Measurements from ENCODE around the gene ALB. TPM values are rescaled to one million over a fixed set of nuclear protein-coding genes. Genes with fewer than 3 reads are reported as not detected.

ALB gene
- total and polyA plus RNA-seq, 2 donors (not counting 1 experiment from before 2014, with no cell fraction given) = 0.24 TPM; not detected in 1

DNA sequence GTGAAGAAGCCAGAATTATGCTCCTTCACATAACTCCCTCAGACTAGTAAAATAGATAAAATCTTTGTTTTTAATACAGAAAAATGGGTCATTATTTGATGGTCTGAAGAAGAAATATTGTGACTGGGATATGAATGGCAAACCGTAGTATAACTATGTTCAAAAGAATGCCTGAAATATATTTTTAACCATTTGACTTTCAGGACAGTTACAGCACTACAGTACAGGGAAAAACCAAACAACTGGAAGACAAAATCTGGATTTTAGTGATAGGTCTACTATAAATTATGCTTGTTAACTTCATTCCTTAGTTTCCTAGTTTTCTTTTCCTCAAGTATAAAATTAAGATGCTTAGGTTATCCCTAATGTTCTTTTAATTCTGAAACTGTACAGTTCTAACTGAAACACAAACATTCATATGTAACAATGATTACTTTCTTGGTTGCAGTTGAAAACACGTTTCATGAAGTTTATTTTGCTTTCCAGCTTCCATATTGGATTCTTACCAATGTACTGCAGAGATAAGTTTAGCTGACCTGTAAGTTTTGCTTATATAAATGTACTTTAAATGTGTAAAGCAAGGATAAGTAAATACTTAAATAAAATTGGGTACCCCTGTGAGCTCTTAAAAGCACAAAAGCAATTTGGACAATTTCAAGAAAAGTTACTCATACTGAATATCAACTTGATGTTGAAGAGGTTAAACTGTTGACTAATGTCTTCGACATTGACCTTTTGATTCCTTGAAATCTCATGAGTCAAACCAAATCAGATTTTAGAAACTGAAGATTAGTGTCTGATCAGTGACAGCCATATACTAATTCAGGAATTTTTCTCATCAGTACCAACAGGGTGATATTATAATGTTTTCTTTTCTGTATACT lies 32.8 kb downstream of the ALB start:
- no peak overlapping the region for H3K27ac ChIP-seq (ENCODE audit: low read length in 2 of 2)
- POLR2A ChIA-PET = no interaction called here
- peaks cover 0 to 4% (median 1%) of the 10 kb centered on the region in 4 experiments for H3K27me3 ChIP-seq (replicated peaks in 1 of 4; ENCODE audit: control extremely low read depth in 1 of 4, control insufficient read depth in 3 of 4, insufficient read depth in 4 of 4, low read length in 3 of 4)
- no peak for DNase-seq
- no peak overlapping the region for H3K4me2 ChIP-seq (replicated peaks; ENCODE audit: low read depth, low read length, poor library complexity, severe bottlenecking)
- H4K20me1 ChIP-seq (ENCODE audit: control insufficient read depth, insufficient read depth, low read length, poor library complexity, severe bottlenecking) = no peaks in the 10 kb centered on the region
- H3K27me3 Mint-ChIP-seq = peaks cover 11% of the 10 kb centered on the region
- no peak for ATAC-seq (ENCODE audit: low read depth)
- H3K9me3 ChIP-seq (ENCODE audit: control extremely low read depth in 1 of 3, control insufficient read depth in 2 of 3, insufficient read depth in 1 of 3, low read length in 2 of 3) = no peaks in the 10 kb centered on the region
- intact Hi-C loops (cut with micrococcal nuclease) = no loop called here
- H3K9ac ChIP-seq (ENCODE audit: low read length) = no peak overlapping the region
- TF ChIP-seq, protein P1, sequence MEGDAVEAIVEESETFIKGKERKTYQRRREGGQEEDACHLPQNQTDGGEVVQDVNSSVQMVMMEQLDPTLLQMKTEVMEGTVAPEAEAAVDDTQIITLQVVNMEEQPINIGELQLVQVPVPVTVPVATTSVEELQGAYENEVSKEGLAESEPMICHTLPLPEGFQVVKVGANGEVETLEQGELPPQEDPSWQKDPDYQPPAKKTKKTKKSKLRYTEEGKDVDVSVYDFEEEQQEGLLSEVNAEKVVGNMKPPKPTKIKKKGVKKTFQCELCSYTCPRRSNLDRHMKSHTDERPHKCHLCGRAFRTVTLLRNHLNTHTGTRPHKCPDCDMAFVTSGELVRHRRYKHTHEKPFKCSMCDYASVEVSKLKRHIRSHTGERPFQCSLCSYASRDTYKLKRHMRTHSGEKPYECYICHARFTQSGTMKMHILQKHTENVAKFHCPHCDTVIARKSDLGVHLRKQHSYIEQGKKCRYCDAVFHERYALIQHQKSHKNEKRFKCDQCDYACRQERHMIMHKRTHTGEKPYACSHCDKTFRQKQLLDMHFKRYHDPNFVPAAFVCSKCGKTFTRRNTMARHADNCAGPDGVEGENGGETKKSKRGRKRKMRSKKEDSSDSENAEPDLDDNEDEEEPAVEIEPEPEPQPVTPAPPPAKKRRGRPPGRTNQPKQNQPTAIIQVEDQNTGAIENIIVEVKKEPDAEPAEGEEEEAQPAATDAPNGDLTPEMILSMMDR (IDR thresholded peaks at IDR 0.05) = no peak
- no peak for TF ChIP-seq EZH2 (IDR thresholded peaks at IDR 0.05; ENCODE audit: borderline replicate concordance, insufficient read depth, low read depth, low read length, poor library complexity, severe bottlenecking)
- WGBS (ENCODE audit: insufficient coverage) = no CpG with 5 or more reads among the region's 3 CpGs
- H3K4me3 Mint-ChIP-seq = no peak overlapping the region
- H3K27ac Mint-ChIP-seq = no peak overlapping the region
- no peaks in the 10 kb centered on the region for H3K36me3 ChIP-seq (replicated peaks in 1 of 2; ENCODE audit: control extremely low read depth in 1 of 2, control insufficient read depth in 1 of 2, extremely low read depth in 1 of 2, insufficient read depth in 2 of 2, low read length in 1 of 2)
- no peak overlapping the region for H2AFZ ChIP-seq (ENCODE audit: insufficient read depth, low read depth, low read length, poor library complexity, severe bottlenecking)
- H3K9me3 Mint-ChIP-seq (ENCODE audit: insufficient read depth) = no peaks in the 10 kb centered on the region
- no peaks in the 10 kb centered on the region for H3K4me1 Mint-ChIP-seq
- CTCF ChIA-PET = no interaction called here
- H3K79me2 ChIP-seq (ENCODE audit: control insufficient read depth, insufficient read depth, low read length) = no peaks in the 10 kb centered on the region
- H3K4me1 ChIP-seq (ENCODE audit: control insufficient read depth in 2 of 2, insufficient read depth in 2 of 2, low read length in 2 of 2) = no peaks in the 10 kb centered on the region
- H3K4me3 ChIP-seq (ENCODE audit: control extremely low read depth in 1 of 5, extremely low read depth in 1 of 5, insufficient read depth in 1 of 5, low read depth in 2 of 5, low read length in 4 of 5) = no peak overlapping the region

DNA sequence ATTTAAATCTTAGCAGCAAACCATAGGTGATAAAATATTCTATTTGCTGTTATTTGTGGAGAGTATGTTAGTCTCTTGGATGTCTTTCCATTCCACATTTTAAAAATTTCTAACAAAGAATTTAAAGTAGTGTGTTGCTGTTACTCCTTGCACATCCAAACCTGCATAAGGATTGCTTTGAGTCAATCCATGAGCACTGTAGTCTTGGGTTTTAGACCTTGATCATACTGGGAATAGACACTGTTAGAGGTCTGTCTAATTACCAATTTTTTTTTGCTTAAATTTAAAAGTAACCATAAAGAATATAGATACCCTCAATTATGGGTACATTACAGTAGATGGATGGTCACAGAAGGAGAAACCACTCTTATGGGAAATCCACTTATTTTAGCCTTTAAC lies 33.5 kb downstream of the ALB start:
- H3K9ac ChIP-seq (ENCODE audit: low read length) = no peak overlapping the region
- no peak overlapping the region for H3K4me3 ChIP-seq (ENCODE audit: control extremely low read depth in 1 of 5, extremely low read depth in 1 of 5, insufficient read depth in 1 of 5, low read depth in 2 of 5, low read length in 4 of 5)
- no peak overlapping the region for H3K27ac ChIP-seq (ENCODE audit: low read length in 2 of 2)
- Mint-ChIP-seq H3K4me1 (no peaks in the 10 kb centered on the region), H3K27me3 (peaks cover 16% of the 10 kb centered on the region), H3K9me3 (ENCODE audit: insufficient read depth) (no peaks in the 10 kb centered on the region), H3K4me3 (no peak overlapping the region), H3K27ac (no peak overlapping the region)
- CTCF ChIA-PET = no interaction called here
- H3K27me3 ChIP-seq (replicated peaks in 1 of 4; ENCODE audit: control extremely low read depth in 1 of 4, control insufficient read depth in 3 of 4, insufficient read depth in 4 of 4, low read length in 3 of 4) = peaks cover 0 to 4% (median 1%) of the 10 kb centered on the region in 4 experiments
- DNase-seq = no peak
- no peak for ATAC-seq (ENCODE audit: low read depth)
- TF ChIP-seq EZH2 (IDR thresholded peaks at IDR 0.05; ENCODE audit: borderline replicate concordance, insufficient read depth, low read depth, low read length, poor library complexity, severe bottlenecking) = no peak
- TF ChIP-seq, protein P1 (IDR thresholded peaks at IDR 0.05) = no peak
- H2AFZ ChIP-seq (ENCODE audit: insufficient read depth, low read depth, low read length, poor library complexity, severe bottlenecking) = no peak overlapping the region
- no peaks in the 10 kb centered on the region for H3K36me3 ChIP-seq (replicated peaks in 1 of 2; ENCODE audit: control extremely low read depth in 1 of 2, control insufficient read depth in 1 of 2, extremely low read depth in 1 of 2, insufficient read depth in 2 of 2, low read length in 1 of 2)
- POLR2A ChIA-PET = no interaction called here
- no peaks in the 10 kb centered on the region for H3K79me2 ChIP-seq (ENCODE audit: control insufficient read depth, insufficient read depth, low read length)
- no peaks in the 10 kb centered on the region for H3K9me3 ChIP-seq (ENCODE audit: control extremely low read depth in 1 of 3, control insufficient read depth in 2 of 3, insufficient read depth in 1 of 3, low read length in 2 of 3)
- H4K20me1 ChIP-seq (ENCODE audit: control insufficient read depth, insufficient read depth, low read length, poor library complexity, severe bottlenecking) = no peaks in the 10 kb centered on the region
- intact Hi-C loops (cut with micrococcal nuclease) = no loop called here
- no peak overlapping the region for H3K4me2 ChIP-seq (replicated peaks; ENCODE audit: low read depth, low read length, poor library complexity, severe bottlenecking)
- no peaks in the 10 kb centered on the region for H3K4me1 ChIP-seq (ENCODE audit: control insufficient read depth in 2 of 2, insufficient read depth in 2 of 2, low read length in 2 of 2)
